GM21526 (cell line): ENCODE results near the gene MRGPRD.

Experiments
- ATAC-seq: cut with Tn5 transposase; IDR thresholded peaks from one replicate; pipeline ENCODE4 v1.9.1; 2021; ENCODE audit warnings: moderate library complexity; ENCODE audit not compliant: unreplicated experiment, low FRiP score

Gene MRGPRD

DNA sequence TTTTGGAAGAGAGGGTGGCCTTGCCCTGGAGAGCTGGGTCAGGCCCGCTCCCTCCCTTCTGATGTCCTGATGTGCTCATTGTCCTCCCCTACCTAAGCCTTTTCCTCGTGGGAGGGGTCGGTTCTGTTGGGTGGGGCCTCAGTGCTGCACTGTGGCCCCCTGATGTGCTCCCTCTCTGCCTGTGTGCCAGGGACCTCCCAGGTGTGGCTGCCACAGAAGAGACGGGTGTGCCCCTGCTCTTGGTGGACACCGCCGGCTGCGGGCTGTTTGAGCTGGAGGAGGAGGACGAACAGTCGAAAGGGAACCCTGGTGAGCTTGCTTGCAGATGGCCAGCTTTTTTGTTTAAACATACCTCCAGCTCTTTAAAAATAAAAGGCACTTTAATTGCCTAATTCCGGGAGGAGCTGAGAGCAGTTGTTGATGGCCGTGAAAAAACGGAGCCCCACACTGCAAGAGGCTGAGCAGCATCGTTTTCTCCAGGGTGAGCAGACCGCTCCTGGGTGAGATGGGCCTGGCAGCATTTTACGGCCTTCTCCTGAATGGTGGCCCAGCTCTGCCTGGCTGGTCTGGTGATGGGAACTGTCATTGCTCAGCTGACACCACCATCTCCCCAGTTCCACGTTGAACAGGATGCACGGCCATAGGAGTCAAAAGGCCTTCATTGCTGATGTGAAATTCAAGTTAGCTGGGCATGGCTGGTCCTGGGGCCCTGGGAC lies 47.0 kb downstream of the MRGPRD start:
- ATAC-seq, result no peak

DNA sequence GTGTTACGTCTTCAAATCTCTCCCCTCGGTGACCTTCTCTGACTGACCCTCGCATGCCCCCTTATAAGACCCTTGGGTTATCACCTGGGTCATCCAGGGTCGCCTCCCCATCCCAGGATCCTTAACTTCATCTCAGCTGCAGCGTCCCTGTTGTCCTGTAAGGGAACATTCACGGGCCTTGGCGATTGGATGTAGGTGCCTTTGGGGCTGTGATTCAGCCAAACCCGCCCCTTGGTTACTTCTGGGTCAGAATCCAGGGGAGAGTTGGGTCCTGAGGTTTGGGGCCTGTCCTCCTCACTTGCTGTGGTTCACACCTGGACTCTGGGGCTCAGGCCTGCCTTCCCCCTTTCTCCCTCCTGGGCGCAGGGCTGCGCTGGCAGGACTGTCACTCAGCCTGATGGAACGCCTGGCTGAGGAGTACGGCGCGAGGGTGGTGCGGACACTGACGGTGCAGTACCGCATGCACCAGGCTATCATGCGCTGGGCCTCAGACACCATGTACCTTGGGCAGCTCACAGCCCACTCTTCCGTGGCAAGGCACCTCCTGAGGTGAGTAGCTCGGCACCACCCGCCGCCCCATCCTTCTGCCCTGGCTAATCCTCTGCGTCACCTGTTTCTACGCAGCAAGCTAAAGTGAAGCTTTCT lies 47.7 kb downstream of the MRGPRD start:
- ATAC-seq, result no peak

DNA sequence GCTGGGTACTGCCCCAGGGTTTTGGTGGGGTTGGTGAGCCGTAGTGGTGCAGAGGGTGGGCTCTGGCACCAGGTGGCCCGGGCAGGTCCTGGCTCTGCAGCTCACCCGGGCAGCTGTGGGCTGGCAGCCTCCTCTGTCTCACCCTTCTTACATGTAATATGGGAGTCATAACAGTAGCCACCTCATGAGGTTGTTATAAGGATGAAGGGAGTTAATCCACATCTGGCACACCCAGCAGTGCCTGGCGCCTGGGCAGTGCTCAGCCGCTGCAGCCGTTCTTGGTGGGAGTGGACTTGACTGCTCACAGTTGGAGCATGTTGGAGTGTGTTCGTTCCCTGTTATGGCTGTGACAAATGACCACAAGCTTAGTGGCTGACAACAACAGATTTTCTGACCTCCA lies 48.4 kb downstream of the MRGPRD start:
- no peak for ATAC-seq

DNA sequence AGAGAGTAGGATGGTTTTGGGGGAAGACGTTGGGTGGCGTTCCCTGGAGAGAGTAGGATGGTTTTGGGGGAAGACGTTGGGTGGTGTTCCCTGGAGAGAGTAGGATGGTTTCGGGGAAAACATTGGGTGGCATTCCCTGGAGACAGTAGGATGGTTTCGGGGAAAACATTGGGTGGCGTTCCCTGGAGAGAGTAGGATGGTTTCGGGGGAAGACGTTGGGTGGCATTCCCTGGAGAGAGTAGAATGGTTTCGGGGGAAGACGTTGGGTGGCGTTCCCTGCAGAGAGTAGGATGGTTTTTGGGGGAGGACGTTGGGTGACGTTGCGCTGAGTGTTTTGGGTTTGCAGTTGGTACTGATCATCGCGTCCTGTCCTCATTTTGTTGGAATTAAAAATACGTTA lies 48.9 kb downstream of the MRGPRD start:
- no peak for ATAC-seq

DNA sequence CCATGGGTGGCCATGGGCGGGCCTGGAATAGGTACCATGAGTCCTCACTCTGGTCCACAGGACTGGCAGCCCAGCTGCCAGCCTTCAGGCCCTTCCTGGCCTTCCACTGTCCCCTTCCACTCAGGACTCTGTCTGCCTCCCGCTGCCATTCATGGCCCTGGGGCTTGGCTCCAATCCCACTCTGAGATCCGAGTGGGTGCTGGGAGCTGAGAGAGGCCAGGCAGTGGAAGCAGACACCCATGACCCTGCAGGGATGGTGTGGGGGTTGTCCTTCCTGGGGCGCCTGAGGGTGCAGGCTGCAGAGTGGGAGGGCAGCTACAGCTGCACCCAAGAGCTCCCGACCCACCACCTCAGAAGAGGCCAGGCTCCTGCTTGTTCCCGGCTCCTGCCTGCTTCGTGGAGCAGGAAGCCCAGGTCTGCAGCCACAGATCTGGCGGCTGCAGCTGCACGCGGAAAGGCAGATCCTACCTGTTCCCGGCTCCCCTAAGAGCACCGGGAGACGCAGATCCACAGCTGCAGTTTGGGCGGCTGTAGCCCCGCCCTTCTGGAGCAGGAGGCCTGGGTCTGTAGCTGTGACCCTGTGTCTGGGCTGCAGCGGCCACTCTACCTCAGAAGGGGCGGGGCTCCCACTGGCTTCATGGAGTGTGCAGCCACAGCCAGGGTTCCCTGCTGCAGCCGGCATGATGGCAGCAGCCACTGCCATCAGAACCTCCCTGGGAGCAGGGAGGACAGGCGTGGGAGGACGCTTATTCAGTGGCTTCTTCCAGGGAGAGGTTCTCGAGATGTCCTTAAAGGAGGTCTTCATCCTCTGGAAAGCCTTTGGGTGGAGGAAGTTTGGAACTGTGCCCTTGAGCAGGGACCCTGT lies 49.6 kb downstream of the MRGPRD start:
- no peak for ATAC-seq
